Cerebellar cortex (tissue), 1 donor: ENCODE results near the gene SFT2D1.

ENCODE experiments used
- DNase-seq: peaks from one replicate; pipeline ENCODE4 v3.0.0-alpha.2; 2015; ENCODE audit warnings: low spot score

SFT2D1 gene

GRCh38 chr6:166333172-166333995 lies 9.0 kb downstream of the SFT2D1 start:
- no peak for DNase-seq

GRCh38 chr6:166331503-166332415 lies 10.6 kb downstream of the SFT2D1 start:
- DNase-seq, result no peak

- DNase-seq, result no peak
These were observed 11.7 kb downstream of the SFT2D1 start for GRCh38 chr6:166330612-166331011.

GRCh38 chr6:166325383-166326042 lies 16.8 kb downstream of the SFT2D1 start:
- DNase-seq, result no peak

GRCh38 chr6:166323395-166323794 lies 18.9 kb downstream of the SFT2D1 start:
- DNase-seq, result no peak

GRCh38 chr6:166318649-166319600 lies 23.4 kb downstream of the SFT2D1 start:
- no peak for DNase-seq

- DNase-seq, result no peak
These were observed 24.1 kb downstream of the SFT2D1 start for GRCh38 chr6:166318227-166318626.

GRCh38 chr6:166317261-166318212 lies 24.8 kb downstream of the SFT2D1 start:
- no peak for DNase-seq

- DNase-seq, result no peak
These were observed 26.9 kb downstream of the SFT2D1 start for GRCh38 chr6:166315436-166315835.

GRCh38 chr6:166314454-166314853 lies 27.9 kb downstream of the SFT2D1 start:
- DNase-seq, result no peak

GRCh38 chr6:166313255-166314070 lies 28.9 kb downstream of the SFT2D1 start:
- DNase-seq, result peak; percentile 42

GRCh38 chr6:166312832-166313231 lies 29.5 kb downstream of the SFT2D1 start:
- DNase-seq, result no peak

- no peak for DNase-seq
These were observed 31.7 kb downstream of the SFT2D1 start for GRCh38 chr6:166310634-166311033.

GRCh38 chr6:166309977-166310376 lies 32.4 kb downstream of the SFT2D1 start:
- DNase-seq, result no peak

GRCh38 chr6:166308769-166309589 lies 33.4 kb downstream of the SFT2D1 start:
- DNase-seq, result no peak

GRCh38 chr6:166308033-166308768 lies 34.1 kb downstream of the SFT2D1 start, which contains the start of gene PRR18:
Gene PRR18, minus strand, starts transcription at chr6:166308392. Its CDS starts 250 bp downstream, at chr6:166308142.
- DNase-seq, result no peak
